GM12865 (cell line): Measurements from ENCODE around the gene ADAMTS12.

ENCODE experiments used
- DNase-seq: peaks from one replicate; pipeline ENCODE4 v3.0.0; 2010; ENCODE audit warnings: low read depth
- H3K4me3 ChIP-seq: 2 replicates; pipeline ENCODE4 v1.5.1; 2011; ENCODE audit warnings: mild to moderate bottlenecking, low read depth, low read length, control low read depth
- TF ChIP-seq, protein P1 (sequence below): IDR thresholded peaks from 2 replicates; pipeline ENCODE4 v1.5.1; 2011; ENCODE audit warnings: low read length, control low read depth, low read depth, inconsistent platforms; ENCODE audit not compliant: insufficient read depth; ENCODE audit errors: missing control alignments

Gene ADAMTS12

DNA sequence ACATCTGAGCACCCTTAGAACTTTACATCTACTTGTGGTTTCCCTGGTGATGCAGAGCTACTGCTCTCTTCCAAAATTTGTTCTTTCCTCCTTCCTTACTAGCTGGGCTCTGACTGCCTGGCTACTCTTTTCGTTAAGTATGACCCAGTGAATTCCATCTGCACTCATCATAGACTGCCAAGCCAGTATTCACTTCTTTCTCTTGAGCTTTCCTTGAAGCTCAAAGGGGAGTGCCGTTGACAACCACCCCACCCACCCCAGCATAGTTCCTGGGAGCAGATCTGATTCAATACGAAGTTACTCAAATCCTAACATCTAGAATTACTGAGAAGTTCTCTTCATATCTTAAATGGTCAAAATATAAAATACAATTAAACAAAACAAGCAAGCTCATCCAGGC is 190.5 kb downstream of the ADAMTS12 start:
- H3K4me3 ChIP-seq, result no peak overlapping the region
- TF ChIP-seq, protein P1, sequence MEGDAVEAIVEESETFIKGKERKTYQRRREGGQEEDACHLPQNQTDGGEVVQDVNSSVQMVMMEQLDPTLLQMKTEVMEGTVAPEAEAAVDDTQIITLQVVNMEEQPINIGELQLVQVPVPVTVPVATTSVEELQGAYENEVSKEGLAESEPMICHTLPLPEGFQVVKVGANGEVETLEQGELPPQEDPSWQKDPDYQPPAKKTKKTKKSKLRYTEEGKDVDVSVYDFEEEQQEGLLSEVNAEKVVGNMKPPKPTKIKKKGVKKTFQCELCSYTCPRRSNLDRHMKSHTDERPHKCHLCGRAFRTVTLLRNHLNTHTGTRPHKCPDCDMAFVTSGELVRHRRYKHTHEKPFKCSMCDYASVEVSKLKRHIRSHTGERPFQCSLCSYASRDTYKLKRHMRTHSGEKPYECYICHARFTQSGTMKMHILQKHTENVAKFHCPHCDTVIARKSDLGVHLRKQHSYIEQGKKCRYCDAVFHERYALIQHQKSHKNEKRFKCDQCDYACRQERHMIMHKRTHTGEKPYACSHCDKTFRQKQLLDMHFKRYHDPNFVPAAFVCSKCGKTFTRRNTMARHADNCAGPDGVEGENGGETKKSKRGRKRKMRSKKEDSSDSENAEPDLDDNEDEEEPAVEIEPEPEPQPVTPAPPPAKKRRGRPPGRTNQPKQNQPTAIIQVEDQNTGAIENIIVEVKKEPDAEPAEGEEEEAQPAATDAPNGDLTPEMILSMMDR, result no peak
- DNase-seq, result no peak

DNA sequence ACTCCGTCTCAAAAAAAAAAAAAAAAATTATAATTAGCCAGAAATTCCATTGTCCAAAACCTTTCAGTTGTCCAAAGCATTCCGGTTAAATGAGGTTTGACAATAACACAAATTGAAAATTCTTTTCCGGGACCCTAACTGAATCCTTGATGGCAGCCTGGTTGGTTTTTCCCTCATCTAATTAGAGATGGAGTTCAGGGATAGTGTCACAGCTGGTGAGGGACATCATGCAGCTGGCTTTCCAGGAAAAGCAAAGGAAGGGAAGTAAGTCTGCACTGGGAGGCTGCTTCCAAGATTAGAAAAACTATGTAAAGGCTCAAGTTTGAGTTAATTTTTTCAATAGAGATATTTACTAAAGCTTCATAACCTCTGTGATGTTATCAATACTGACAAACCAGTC is 195.4 kb downstream of the ADAMTS12 start:
- no peak for DNase-seq
- no peak overlapping the region for H3K4me3 ChIP-seq
- TF ChIP-seq, protein P1, result no peak

DNA sequence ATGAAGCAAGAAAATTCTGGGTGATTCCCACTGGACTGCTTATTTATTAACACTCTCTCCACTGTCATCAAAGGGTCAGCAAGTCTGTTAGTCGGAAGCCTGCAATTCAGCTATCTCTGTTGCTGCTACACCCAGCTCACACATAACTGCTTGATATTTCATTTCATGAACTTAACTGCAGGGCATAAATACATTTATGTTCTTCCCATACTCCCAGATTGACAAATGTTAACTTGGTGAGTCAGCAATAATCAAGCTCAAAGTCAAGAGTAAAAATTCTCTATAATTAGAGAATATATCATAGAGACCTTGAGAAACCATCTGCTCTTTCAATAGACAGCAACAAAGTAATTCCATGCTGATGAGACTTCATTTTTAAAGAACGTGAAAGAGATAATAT is 198.8 kb downstream of the ADAMTS12 start:
- DNase-seq, result no peak
- H3K4me3 ChIP-seq, result no peak overlapping the region
- TF ChIP-seq, protein P1, result no peak

DNA sequence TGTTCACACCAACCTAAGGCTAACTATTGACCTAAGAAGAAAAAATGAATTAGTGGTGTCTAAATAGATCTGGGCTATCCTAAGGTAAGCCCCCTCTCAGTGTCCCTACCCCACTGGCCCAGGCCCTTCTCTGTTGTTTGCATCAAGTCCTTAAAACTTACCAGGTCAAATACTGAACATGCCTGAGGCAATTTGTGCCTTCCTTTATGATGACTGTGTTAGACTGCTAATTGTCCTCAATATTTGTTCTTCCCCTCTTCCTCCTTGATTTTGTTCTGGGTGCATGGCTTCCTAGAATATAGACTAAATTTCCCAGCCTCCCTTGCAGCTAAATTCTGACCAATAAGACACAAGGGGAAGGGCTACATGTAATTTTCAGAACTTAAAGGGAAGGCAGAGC is 199.9 kb downstream of the ADAMTS12 start:
- TF ChIP-seq, protein P1, result no peak
- no peak for DNase-seq
- no peak overlapping the region for H3K4me3 ChIP-seq

DNA sequence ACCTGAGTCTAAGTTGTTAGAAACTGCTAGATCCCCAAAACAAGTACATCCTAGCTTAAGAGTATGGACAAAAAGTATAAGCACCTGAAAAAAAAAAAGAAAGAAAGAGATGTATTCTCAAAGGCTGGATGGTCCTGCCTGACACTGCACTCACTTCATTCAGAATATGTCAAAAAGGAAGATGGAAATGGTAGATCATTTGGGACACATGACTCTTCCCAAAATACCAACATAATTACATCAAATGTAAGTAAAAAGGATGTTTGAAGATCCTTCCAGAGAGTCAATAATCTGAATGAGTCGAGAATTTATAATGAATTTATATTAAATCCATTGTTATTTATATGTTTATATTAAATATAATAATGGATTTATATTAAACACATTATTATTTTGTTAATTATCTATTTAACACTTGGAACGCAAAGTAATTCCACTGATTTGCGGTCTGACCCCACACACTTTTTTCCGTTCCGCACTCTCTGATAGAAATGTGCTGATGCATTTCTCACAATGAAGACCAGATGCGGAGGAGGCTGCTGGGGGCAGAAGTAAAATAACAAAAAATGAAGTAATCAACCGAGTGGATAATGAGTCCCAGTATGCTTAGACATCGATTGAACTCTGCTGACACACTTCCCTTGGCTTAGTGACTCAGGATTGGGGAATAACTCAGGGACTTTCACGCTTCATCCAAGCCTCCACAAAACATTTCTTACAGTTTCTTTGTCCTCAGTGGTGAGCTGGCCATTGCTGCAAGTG is 201.2 kb downstream of the ADAMTS12 start:
- H3K4me3 ChIP-seq, result no peak overlapping the region
- TF ChIP-seq, protein P1, result no peak
- no peak for DNase-seq

DNA sequence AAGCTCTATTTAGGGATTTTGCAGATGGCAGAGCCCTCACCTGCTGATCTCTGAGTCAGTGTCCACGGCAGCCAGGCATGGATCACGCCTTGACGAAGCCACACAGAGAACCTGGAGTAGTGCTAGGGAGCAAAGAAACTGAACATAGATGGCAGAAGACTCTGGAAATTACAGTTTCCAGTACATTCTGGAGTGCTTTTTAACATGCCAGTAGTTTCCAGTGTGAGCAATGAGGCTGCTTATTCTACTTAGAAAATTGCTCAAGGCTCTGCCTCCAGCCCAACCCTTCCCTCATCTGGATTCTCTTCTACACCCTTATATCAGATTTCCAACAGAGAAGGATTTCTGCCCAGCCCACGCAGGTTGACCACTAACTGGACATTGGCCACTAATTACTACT is 203.3 kb downstream of the ADAMTS12 start:
- no peak for DNase-seq
- TF ChIP-seq, protein P1, result no peak
- H3K4me3 ChIP-seq, result no peak overlapping the region

DNA sequence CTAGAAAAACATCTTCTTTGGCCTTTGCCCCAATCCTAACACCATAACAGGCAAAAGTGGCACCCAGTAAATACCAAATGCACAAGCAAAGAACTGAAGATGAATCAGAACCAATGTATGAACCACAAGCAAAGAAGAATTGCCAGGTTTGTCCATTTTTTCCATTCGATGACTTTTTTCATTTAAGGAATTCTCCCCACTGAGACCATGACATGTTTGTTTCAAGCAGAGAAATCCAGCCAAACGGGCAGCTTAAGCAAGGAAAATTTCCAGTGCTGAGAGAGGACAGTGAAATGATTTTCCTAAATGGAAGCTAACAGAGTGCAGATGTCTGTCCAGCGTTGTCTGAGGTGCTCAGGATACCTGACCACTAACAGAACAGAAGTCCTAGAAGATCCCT is 203.7 kb downstream of the ADAMTS12 start:
- DNase-seq, result no peak
- TF ChIP-seq, protein P1, result no peak
- H3K4me3 ChIP-seq, result no peak overlapping the region
